Stimulated activated CD4-positive, alpha-beta T cell treated with anti-CD3 and anti-CD28 coated beads, Interleukin-1b, Interleukin-23, amount 100 ng/mL, for 24 hours (primary cell): ENCODE results near the gene TKTL1.
"Not testable (repeated sequence)": the region's sequence is repeated elsewhere in the genome, so short reads cannot be mapped to it uniquely, and the experiment has no call there.

Experiments
- DNase-seq, 4 experiments: peaks; one replicate each; pipeline ENCODE4 v3.0.0-alpha.2; 2020; ENCODE audit warnings: low read depth in 4 of 4, low spot score in 1 of 4

The TKTL1 gene

DNA sequence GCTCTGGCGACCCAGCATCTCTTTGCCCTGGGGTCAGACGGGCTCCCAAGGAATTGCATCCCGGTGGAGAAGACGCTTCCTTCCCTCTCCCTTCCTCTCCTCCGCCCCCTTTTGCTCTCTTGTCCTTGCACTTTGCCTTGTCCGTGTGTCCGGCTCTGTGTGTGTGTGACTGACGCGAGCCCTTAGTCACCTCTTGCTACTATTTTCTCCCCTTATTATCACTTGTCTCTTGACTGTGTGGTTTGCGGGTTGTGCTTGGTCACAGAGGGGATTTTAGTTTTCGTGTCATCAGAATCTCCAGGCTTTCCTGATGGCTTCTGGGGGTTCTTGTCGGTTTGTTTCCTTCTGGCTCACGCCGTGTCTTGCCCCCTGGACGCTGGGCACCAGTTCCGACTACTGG, 47.5 kb downstream of the TKTL1 start:
- DNase-seq = not testable (repeated sequence)

DNA sequence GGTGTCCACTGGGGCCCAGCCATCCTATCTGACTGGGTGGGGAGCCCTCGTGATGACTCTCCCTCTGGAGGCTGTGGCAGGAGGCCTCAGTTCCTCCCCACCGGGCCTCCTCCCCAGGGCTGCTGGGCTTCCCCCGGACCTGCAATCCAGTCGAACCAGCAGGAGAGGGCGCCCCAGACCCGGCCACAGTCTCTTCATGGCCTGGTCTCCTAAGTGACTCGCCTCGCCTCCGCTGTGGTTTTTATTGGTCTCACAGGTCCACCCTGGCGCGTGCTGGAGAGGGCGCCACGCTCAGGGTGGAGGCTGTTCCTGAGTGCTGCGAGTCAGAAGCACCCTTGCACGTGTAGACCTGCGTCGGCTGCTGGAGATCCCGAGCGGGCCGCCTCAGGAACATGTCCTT, 48.0 kb downstream of the TKTL1 start:
- DNase-seq = not testable (repeated sequence)

DNA sequence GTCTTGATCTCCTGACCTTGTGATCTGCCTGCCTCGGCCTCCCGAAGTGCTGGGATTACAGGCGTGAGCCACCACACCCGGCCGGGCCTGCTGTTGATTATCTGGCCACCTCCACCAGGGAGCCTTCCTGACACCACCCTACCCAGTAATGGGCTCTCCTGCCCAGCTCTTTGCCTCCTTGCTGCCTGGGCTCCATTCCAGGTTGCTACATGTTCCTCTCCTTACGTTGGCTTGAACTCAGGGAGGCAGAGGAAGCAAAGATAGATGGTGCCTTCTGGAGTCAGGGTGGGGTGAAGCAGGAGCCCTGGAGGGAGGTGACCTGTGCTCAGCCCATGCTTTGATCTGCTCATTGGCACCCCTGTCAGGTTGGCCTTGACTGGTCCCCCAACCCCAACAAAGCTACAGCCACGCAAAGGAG, 52.5 kb downstream of the TKTL1 start:
- no peak for DNase-seq

DNA sequence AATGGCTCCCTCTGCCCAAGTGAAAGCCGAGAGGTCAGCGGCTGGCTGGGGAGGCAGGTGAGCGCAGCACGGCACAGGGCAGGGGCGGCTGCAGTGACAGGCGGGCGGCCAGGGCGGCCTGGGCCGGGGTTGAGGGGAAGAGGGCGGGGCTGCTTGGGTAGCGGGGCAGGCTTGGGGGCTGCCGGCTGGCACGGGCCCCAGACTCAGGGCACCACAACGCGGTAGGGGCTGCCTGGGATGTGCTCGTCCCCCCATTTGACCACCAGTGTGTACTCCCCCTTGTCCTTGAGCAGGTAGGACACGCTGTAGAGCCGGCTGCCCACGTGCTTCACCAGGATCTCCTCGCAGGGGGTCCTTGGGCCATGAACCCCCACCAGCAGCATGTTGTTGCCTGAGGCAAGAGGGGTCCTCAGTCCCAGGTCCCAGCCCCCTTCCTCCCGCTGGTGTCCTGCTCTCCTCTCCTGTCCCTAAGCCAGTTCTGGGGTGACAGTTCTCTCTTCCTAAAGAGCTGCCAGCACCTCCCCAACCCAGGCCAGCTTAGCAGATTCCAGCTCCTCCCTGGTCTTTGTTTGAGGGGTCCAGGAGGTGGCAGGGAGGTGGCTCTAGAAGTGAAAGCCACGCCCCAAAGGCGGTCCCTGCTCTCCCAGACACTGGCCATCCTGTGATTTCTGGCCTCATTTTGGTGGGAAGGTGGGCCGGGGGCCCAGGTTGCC, 53.2 kb downstream of the TKTL1 start:
- DNase-seq = no peak

DNA sequence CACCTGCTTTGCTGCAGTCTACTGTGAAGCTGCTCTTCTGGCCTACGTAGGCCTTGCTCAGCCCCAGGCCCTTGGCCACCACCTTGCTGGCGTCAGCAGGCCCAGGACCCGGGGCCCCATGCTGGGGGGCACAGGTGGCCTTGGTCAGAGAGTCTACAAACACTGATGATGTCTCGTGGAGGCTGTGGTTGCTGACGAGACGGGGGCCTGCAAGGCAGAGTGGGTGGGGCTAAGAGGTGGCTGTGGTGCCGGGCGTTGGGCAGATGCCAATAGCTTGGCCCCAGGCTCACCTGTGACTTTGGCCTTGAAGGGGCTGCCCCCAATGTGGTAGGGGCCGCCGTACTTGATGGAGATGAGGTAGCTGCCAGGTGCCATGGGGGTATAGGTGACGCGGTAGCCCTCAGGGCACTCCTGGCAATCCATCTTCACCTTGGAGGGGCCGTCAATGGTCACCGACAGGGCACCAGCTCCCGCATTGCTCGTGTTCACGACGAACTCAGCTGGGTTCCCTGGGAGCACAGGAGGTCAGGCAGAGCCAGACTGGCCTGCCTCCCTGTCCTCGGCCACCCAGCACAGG, 53.9 kb downstream of the TKTL1 start:
- no peak for DNase-seq

DNA sequence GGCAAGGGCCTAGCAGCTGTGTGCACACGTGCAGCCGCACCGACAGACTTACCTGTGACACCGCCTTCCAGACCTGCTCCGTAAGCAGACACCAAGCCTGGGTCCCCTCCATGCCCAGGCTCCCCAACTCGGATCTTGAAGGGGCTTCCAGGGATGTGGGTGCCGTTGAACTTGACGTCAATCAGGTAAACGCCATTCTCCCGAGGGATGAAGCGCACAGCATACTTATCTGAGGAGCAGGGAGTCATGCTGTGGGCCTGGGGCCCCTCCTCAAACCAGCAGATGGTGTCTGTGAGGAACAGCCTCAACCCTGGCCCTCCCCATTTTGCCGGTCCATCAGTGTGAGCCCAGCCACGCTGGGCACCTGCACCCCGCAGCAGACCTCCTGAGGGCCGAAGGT, 54.4 kb downstream of the TKTL1 start:
- DNase-seq = no peak

DNA sequence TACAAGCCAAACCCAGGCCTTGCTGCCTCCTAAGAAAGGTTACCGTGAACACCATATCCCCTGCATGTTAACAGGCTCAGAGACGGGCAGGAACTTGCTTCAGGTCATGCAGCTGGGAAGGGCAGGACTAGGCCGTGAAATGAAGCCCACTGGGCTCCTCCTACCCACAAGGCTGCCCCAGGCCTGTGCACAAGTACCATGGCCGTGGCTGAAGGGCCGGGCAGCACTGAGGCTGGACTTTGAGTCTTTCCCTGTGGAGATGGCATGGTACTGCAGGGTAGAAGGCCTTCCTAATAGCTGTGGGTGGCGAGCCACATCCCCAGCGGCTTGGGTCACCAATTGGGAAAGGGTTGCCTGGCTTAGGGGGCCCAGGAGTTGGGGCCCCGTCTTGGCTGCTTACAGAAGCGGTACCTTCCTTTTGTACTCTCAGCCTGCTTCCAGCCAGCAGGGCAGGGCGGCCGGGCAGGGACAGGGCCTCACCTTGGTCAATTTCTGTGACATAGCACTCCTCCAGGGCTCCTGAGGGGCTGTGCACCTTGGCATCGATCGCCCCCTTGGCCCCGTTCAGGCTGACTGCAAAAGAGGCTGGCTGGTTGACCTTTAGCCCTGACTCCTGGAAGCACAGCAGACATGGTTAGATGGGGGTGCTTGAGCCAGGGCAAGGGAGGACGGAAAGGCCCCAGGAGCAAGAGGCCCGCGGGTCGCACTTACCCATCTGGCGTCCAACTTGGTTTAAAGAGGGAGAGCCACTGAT, 55.0 kb downstream of the TKTL1 start:
- DNase-seq = no peak

DNA sequence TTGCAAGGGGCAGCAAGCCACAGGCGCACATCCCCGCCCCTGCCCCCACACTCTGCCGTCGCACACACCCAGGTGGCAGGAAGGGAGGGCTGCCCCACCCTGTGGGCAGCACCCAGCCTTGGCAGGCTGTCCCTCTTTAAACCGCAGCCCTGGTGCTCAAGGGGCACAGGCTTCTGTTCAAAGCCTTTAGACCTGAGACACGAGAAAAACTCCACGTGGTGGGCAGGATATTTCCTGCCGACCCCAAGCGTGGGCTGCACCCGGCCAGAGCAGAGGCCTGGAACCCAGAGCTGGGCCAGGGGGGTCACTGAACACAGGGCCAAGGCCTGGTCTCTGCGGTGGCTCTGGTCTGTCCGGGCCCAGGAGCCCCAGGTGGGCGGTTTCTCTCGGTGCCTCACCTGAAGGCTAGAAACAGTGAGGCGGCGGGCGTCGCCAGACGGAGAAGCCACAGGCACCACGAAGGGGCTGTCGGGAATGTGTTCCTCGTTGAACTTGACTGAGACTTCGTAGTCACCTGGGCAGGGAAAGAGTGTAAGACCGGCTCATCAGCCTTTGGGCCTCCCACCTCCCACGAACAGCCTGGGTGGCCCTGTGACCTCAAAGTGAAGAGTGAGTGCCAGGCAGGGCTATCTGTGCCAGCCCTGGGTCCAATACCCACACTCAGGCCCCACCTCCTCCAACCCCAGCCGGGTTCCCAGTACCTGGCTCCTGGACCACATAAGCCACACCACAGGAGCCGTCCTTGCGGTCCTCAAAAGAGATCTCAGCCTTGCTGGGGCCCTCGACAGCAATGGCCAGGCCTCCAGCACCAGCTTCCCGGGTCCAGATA, 55.8 kb downstream of the TKTL1 start:
- DNase-seq = no peak

DNA sequence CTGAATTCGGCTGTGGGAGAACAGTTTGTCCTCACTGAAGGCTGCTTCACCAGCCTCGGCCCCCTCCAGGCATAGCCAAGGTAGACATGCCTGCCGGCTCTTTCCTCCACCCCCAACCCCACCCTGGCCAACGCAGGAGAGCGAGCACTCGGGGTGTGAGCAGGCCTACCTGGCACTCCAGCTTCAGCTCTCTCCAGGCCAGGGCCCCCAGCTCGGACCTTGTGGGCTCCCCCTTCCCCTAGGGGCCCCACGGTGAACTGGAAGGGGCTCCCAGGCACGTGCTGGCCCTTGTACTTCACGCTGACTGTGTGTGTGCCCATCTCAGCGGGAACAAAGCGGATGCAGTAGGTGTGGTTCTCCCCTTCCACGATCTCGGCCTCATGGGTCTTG, 56.4 kb downstream of the TKTL1 start:
- DNase-seq = no peak

DNA sequence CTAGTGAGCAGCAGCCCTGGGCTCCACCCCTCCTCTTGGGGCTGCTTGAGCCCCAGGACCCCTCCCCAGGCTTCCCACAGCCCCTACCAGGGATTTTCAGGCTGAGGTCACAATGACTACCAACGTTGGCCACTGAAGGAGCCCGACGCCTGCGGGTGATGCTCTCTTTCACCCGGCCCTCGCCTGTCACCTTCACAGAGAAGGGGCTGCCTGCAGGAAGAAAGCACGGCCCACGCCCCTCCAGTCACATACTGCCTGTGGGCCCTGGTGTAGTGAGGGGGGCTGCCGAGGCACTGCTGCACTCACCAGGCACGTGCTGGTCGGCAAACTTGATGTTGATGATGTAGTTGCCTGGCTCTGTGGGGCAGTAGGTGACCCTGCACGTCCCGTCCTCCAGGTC, 56.9 kb downstream of the TKTL1 start:
- DNase-seq = no peak

DNA sequence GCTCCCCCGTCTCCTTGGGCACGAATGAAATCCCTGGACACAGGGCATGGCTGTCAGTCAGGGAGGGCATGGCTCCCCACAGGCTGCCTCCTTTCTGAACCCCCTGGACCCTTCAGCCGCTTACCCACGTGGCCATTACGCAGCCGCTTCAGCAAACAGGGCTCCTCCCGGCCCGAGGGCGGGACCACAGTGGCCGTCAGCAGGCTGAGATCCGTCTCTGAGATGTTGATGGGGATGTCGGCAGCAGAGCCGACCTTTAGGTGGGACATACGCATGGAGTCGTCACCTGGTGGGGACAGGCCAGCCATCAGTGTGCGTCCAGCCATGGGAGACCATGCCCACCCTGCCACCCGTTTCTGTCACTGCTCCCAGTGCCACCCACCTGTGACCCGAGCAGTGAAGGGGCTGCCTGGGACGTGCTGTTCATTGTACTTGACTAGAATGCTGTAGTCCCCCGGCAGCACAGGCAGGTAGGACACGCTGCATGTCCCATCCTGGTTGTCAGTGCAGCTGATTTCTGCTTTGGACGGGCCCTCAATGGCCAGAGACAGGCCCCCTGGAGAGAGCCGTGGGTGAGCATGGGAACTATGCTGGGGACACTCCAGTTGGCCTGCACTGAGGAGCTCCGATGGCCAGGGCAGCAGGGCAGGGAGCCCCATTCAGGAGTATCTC, 57.7 kb downstream of the TKTL1 start:
- no peak for DNase-seq

DNA sequence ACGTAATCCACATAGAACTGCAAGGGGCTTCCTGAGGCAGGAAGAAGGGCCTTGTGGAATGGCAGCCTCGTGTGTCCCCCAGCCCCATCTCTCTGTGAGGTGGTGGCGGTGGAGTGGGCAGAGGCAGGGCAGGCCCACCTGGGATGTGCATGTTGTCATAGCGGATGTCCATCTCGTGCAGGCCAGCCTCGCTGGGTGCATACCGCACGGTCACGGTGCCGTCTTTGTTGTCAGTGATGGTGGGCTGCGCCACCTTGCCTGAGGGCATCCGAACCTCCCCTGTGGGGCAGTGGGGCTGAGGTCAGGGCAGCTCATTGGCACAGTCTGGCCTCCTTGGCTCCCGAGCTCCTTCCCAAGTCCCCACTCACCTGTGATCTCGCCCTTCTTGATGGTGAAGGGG, 58.4 kb downstream of the TKTL1 start:
- no peak for DNase-seq

DNA sequence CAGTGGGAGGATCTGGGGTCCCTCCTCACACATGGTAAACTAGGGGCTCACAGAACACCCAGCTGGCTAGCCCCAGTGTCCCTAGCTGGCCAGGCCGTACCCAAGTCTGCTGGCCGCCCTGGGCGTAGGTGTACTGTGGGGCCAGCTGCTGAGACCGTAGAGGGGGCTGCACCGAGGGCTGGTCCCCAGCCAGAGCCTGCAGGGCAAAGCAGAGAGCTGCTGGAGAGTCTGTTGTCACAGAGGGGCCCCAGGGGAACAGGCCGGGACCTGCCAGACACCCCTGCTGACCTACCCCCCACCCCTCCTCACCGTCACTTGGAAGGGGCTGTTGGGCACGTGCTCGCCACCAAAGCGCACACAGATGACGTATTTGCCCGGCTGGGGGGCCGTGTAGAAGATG, 58.9 kb downstream of the TKTL1 start:
- no peak for DNase-seq

DNA sequence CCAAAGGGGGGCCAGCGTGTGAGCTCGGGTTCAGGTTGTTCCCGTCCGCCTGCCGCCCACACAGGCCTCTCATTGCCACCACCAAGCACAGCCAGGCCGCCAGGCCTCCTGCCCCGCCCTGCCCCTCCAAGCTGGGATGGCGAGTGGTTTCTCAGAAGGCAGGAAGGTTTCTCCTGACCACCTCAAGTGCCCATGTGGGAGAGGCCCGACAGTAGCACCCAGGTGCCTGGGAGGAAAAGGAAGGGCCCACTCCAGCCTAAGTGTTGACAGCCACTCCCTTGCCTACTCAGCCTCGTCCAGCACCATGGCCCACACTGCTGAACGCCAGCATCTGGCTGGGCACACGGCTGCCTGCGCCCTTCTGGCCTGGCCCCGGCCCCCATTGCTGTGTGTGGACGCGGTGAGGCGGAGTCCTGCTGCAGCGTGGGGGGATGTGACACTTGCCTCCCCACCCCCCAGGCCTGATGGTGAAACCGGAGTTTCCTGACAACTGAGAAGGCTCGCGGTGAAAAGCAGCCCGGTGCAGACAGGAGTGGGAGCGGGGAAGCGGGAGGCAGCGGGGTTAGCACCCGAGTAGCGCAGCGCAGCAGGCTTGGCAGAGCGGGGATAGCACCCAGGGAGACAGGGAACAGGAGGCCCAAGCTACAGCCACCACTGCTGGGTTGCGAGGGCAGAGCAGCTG, 59.6 kb downstream of the TKTL1 start:
- no peak for DNase-seq

DNA sequence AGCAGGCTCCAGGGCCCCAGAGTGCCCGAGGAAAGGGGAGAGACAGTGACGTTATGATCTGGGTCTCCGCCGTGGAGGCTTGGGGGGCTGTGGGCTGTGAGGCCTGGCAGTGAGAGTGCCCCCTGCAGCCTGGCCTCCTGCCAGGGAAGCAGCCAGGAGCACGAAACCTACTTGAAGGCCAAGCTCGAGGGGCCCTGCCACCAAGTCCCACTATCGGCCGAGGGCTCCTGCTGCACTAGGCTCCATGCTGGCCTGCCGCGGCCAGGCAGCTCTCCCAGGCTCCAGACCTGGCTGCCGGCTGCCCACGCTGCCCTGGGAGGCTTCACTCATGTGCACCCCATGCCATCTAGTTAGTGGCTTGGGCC, 60.2 kb downstream of the TKTL1 start:
- DNase-seq = no peak

DNA sequence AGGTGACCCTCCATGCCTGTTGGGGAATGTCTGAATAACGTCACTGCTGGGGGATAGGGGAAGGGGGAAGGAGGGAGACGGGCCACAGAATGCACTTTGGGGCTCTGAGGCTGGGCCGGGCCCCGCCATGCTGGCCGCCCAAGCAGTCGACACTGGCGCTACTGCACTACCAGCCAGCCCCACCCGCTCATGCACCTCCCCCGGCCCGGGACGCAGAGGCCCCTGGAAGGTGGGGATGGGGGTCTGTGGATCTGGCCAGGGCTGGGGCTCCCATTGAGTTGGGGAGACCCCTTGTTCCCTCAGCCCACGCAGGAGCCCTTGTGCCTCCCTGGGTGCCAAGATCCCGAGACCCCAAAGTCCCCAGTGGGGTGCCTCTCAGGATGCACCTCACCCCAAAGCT, 61.0 kb downstream of the TKTL1 start:
- DNase-seq = no peak

DNA sequence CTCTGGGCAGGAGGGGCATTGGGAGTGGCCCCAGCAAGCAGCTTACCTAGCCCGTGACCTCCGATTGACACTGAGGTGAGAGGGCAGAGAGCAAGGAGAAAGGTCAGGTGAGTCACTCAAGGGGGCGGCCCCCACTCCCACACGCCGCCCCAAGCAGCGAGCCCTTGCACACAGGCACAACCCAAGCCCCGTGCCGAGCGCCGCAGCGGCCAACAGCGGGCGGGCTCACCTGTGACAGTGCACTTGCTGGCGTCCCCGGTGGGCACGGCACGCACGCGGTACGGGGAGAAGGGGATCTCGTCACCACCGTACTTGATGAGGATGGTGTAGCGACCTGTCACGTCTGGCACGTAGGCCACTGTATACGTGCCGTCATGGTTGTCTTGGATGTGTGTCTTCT, 61.6 kb downstream of the TKTL1 start:
- no peak for DNase-seq

DNA sequence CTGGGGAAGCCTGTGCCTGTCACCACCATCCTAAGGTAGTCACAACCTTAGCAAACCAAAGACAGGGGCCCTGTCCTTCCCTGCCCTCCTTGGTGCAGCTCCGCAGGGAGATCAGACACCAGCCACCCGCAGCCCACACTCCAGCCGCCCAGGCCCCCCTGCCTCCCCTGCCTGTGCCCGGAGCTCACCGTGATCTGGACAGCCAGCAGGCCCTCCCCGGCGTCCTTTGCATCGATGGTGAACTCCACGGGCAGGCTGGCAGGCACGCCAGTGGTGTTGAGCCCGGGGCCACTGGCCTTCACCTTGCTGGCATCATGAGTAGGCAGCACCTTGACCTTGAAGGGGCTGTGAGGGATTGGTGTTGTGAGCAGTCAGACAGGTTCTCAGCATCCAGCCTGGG, 62.4 kb downstream of the TKTL1 start:
- DNase-seq = no peak

DNA sequence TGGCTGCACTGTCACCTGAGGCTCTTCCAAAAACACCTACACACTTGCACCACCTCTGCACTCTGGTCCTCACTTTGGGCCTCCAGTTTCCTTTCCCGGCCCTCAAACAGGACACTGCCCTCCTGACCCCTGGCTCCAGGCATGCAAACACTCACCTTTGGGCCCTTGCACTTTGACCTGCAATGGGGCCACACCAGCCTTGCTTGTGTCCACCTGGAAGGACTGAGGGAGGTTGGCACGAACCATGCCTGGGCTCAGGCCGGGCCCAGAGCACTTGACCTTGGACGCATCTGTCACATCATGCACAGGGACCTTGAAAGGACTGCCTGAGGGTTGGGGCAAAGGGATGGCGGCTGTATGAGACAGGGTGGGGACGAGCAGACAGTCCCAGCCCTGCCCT, 63.2 kb downstream of the TKTL1 start:
- no peak for DNase-seq

DNA sequence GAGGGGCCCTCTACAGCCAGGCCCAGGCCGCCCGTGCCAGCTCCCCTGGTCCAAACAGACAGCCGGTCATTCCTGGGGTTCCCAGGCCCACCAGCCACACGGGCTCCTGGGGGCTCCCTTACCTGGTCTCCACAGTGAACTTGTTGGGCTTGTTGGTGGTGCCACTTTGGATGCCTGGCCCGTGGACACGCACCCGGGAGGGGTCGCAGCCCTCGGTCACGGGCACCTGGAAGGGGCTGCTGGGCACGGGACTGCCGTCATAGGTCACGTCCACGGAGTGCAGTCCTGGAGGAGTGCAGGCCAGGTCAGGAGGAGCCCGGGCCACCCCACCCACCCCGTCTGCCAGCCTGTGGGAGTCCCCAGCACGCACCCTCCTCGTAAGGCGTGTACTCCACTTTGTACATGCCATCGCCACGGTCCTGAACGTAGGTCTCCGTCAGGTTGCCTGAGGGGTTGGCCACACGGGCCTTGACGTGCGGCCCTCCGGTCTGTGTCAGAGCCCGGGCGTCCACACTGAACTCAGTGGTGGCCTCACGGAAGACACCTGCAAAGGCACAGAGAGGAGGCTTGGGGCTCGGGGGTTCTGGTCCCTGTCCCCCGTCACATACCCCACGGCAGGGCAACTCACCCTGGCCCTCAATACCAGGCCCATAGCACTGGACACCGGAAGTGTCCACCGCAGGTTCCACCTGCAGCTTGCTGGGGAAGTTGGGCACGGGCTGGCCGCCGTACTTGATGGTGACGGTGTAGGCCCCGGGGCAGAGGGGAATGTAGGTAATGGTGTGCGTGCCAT, 64.0 kb downstream of the TKTL1 start:
- DNase-seq = no peak
